Neural progenitor cell (in vitro differentiated cells): ENCODE data around the gene FAM53B.

Experiments
- EZH2 ChIP-seq: fragments of 200-600 bp; sonication (generic); IDR thresholded peaks from 2 replicates; pipeline ENCODE4 v1.6.1; 2017; ENCODE audit warnings: antibody characterized with exemption, mild to moderate bottlenecking, moderate library complexity
- EZH2phosphoT487 ChIP-seq: fragments of 200-600 bp; sonication (generic); IDR thresholded peaks from 2 replicates; pipeline ENCODE4 v1.6.1; 2017; ENCODE audit warnings: antibody characterized with exemption
- TF ChIP-seq, protein P1 (sequence below): fragments of 200-600 bp; sonication (generic); IDR thresholded peaks from 2 replicates; pipeline ENCODE4 v1.5.1; 2017; ENCODE audit warnings: antibody characterized with exemption, mild to moderate bottlenecking

DNA sequence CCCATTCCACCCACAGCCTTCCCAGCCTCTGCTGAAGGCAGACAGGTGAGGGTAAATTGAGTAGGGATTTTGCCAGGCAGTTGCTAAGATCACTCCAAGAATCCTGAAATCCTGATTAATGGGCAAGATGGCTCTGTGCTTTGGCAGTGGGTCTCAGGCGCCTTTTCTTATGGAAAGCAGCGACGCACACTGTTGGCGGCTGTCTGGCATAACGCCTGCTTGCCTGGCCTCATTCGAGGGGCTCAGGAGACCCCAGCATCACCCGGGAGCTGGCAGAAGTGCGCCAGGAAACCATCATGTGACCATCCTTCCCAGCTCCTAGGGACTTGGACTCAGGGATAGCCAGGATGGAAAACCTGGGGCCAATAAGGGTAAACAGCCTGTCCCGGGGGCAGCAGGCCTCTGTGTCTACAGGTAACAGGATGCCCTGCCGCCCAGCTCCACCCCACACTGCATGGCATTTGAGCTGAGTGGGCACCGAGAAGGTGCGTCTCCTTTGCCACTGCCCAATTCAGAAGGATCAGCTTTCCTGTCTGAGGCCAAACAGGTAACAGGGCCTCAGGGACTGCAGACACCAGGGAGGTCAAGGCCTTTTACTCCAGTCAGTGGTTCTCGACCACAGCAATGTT is 98.6 kb downstream of the FAM53B start:
- TF ChIP-seq, protein P1, sequence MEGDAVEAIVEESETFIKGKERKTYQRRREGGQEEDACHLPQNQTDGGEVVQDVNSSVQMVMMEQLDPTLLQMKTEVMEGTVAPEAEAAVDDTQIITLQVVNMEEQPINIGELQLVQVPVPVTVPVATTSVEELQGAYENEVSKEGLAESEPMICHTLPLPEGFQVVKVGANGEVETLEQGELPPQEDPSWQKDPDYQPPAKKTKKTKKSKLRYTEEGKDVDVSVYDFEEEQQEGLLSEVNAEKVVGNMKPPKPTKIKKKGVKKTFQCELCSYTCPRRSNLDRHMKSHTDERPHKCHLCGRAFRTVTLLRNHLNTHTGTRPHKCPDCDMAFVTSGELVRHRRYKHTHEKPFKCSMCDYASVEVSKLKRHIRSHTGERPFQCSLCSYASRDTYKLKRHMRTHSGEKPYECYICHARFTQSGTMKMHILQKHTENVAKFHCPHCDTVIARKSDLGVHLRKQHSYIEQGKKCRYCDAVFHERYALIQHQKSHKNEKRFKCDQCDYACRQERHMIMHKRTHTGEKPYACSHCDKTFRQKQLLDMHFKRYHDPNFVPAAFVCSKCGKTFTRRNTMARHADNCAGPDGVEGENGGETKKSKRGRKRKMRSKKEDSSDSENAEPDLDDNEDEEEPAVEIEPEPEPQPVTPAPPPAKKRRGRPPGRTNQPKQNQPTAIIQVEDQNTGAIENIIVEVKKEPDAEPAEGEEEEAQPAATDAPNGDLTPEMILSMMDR, result no peak
- TF ChIP-seq EZH2phosphoT487, result no peak
- TF ChIP-seq EZH2, result no peak
